Mucosa of descending colon (tissue), 3 donors: ENCODE results near the gene LYPD6B. TPM values are rescaled to one million over a fixed set of nuclear protein-coding genes. Genes with fewer than 3 reads are reported as not detected.
A peak's percentile ranks its signal among the peaks of the same experiment; 100 is the strongest.

ENCODE experiments used
- ATAC-seq: fragments of 200-7000 bp; cut with Tn5 transposase; one replicate; pipeline ENCODE4 v1.9.1; 2020; ENCODE audit warnings: mild to moderate bottlenecking, moderate library complexity
- DNase-seq, 3 donors: peaks; one replicate each; pipeline ENCODE4 v3.0.0-alpha.2; 2020
- H3K36me3 ChIP-seq: fragments of 200-600 bp; one replicate; pipeline ENCODE4 v1.8.0; 2021; ENCODE audit warnings: low read depth, mild to moderate bottlenecking
- H3K4me1 ChIP-seq: fragments of 200-600 bp; one replicate; pipeline ENCODE4 v1.8.0; 2021; ENCODE audit warnings: low read depth, mild to moderate bottlenecking
- H3K4me3 ChIP-seq: fragments of 200-600 bp; one replicate; pipeline ENCODE4 v1.8.0; 2021; ENCODE audit warnings: mild to moderate bottlenecking
- H3K9me3 ChIP-seq: fragments of 200-600 bp; one replicate; pipeline ENCODE4 v1.8.0; 2021; ENCODE audit warnings: mild to moderate bottlenecking
- CTCF ChIP-seq: fragments of 200-600 bp; IDR thresholded peaks from one replicate; pipeline ENCODE4 v1.8.0; 2022; ENCODE audit warnings: antibody characterized with exemption, mild to moderate bottlenecking
- intact Hi-C, 2 donors: fragments of 100-400 bp; cut with DNase I in 1 of 2; cut with micrococcal nuclease in 1 of 2; formaldehyde crosslinking; loops; one replicate each; pipeline versions ENCODE4 v1.11.0 to v1.11.1; 2022; cut with DNase I, micrococcal nuclease
- total RNA-seq, 3 donors: library from RNA; stranded (reverse); fragmentation: NEBNext Ultra II Directional in 2 of 3; extraction: Animal tissue kit (Norgen Biotek cat#: 25700) in 2 of 3; gene quantifications; one replicate each; pipeline versions ENCODE4 v1.2.1 to v1.2.4, GENCODE V29; 2021 to 2023
- donor health status: DM: no; HTN: no; CAD: no; lungs with moderate emphysema.
- donor health status: DM: no; HTN: no; CAD: no.
- donor health status: DM: no; HTN: yes; CAD: no.

Gene LYPD6B
- total RNA-seq, 3 donors from 2014 or later, result 0.28 to 1.7 (median 1.1) TPM

- ATAC-seq (no peak), DNase-seq (no peak)
- no peaks in the 10 kb centered on the region for H3K9me3 ChIP-seq
- H3K4me1 ChIP-seq, result no peaks in the 10 kb centered on the region
- intact Hi-C loops, result no loop called here
- H3K36me3 ChIP-seq, result no peaks in the 10 kb centered on the region
- H3K4me3 ChIP-seq, result no peak overlapping the region
- no peak for TF ChIP-seq CTCF
Observed at GRCh38 chr2:149221898-149222297, 183.4 kb downstream of the LYPD6B start.

GRCh38 chr2:149223472-149224095 lies 185.1 kb downstream of the LYPD6B start:
- no peak for TF ChIP-seq CTCF
- H3K4me1 ChIP-seq, result no peaks in the 10 kb centered on the region
- ATAC-seq, result no peak
- intact Hi-C loops, result no loop called here
- H3K4me3 ChIP-seq, result no peak overlapping the region
- DNase-seq, result no peak
- no peaks in the 10 kb centered on the region for H3K36me3 ChIP-seq
- no peaks in the 10 kb centered on the region for H3K9me3 ChIP-seq

- intact Hi-C loops, result no loop called here
Observed at GRCh38 chr2:149224543-149224942, 186.0 kb downstream of the LYPD6B start.

GRCh38 chr2:149225446-149225845 lies 186.9 kb downstream of the LYPD6B start:
- Histone ChIP-seq H3K9me3 (no peaks in the 10 kb centered on the region), H3K4me3 (no peak overlapping the region), H3K36me3 (no peaks in the 10 kb centered on the region), H3K4me1 (no peaks in the 10 kb centered on the region)
- DNase-seq (no peak), ATAC-seq (no peak)
- TF ChIP-seq CTCF, result no peak
- intact Hi-C loops, result no loop called here

More at GRCh38 chr2:149224543-149224942, 186.0 kb downstream of the LYPD6B start:
- TF ChIP-seq CTCF, result no peak
- Histone ChIP-seq H3K36me3 (no peaks in the 10 kb centered on the region), H3K9me3 (no peaks in the 10 kb centered on the region), H3K4me3 (no peak overlapping the region), H3K4me1 (no peaks in the 10 kb centered on the region)
- DNase-seq (no peak), ATAC-seq (no peak)

- Histone ChIP-seq H3K4me1 (no peaks in the 10 kb centered on the region), H3K4me3 (no peak overlapping the region), H3K9me3 (no peaks in the 10 kb centered on the region), H3K36me3 (no peaks in the 10 kb centered on the region)
- no peak for TF ChIP-seq CTCF
- ATAC-seq (peak; percentile 54), DNase-seq (no peak)
- intact Hi-C loops, result no loop called here
Observed at GRCh38 chr2:149226790-149227189, 188.3 kb downstream of the LYPD6B start.
